HCT116 (cell line): ENCODE measurements around the gene GSTT4. TPM values are rescaled to one million over a fixed set of nuclear protein-coding genes. Genes with fewer than 3 reads are reported as not detected.

Experiments used
- ATAC-seq: fragments of 200-7000 bp; cut with Tn5 transposase; 2 replicates; pipeline ENCODE4 v1.9.1; 2020; ENCODE audit warnings: mild to moderate bottlenecking, moderate library complexity
- BruUV-seq: library from RNA; stranded (reverse); fragments of 400-500 nt; replicated peaks from 2 replicates; lab custom pipeline; 2021; lab: Mats Ljungman, UMichigan
- CTCF ChIA-PET: fragments of 300-600 bp; sonication (Branson Sonifier 250); formaldehyde crosslinking; loops from one replicate; lab custom pipeline; 2021; ENCODE audit warnings: antibody characterized with exemption; lab: Charles Lee
- POLR2A ChIA-PET: fragments of 300-600, 350-600 bp; sonication (Branson Sonifier 250); formaldehyde crosslinking; loops from one replicate; lab custom pipeline; 2021; ENCODE audit warnings: antibody characterized with exemption; lab: Charles Lee
- RAD21 ChIA-PET, 2 experiments: fragments of 300-600 bp; sonication (Branson Sonifier 250); formaldehyde crosslinking; loops; one replicate each; lab custom pipeline; 2023; ENCODE audit warnings: low total read pairs in 2 of 2; ENCODE audit not compliant: uncharacterized antibody in 2 of 2, unreplicated experiment in 2 of 2, low non-redundant PET in 1 of 2; lab: Charles Lee
- DNase-seq: peaks from one replicate; pipeline ENCODE4 v3.0.0-alpha.2; 2010; ENCODE audit warnings: low read depth, low spot score
- H2AFZ ChIP-seq: fragments of 200-600 bp; shearing (Covaris generic), sonication (generic); 2 replicates; pipeline ENCODE4 v1.6.1; 2017; ENCODE audit warnings: low read depth, mixed run types, mixed read lengths, antibody characterized with exemption, low read length; ENCODE audit not compliant: poor library complexity, severe bottlenecking
- H3K27ac ChIP-seq: 2 replicates; pipeline ENCODE4 v1.5.1; 2012; ENCODE audit warnings: low read depth, low read length
- H3K27me3 ChIP-seq: fragments of 200-600 bp; sonication (generic); 2 replicates; pipeline ENCODE4 v1.6.1; 2016; ENCODE audit warnings: mixed run types, low read length, mixed read lengths; ENCODE audit not compliant: insufficient read depth
- H3K36me3 ChIP-seq, 2 experiments: fragments of 200-500 bp in 1 of 2; fragments of 200-600 bp in 1 of 2; sonication (Bioruptor generic) in 1 of 2; sonication (generic) in 1 of 2; 2 replicates each; pipeline versions ENCODE4 v1.5.1 to v1.6.1; 2014 to 2016; ENCODE audit warnings: low read length in 2 of 2, inconsistent platforms in 1 of 2, mixed read lengths in 1 of 2, mixed run types in 1 of 2; ENCODE audit not compliant: insufficient read depth in 2 of 2, control insufficient read depth in 1 of 2
- H3K4me1 ChIP-seq, 2 experiments: fragments of 200-600 bp in 1 of 2; sonication (generic) in 1 of 2; 2 replicates each; pipeline versions ENCODE4 v1.5.1 to v1.6.1; 2012 to 2017; ENCODE audit warnings: low read length in 2 of 2, inconsistent platforms in 1 of 2, mild to moderate bottlenecking in 1 of 2, mixed read lengths in 1 of 2, mixed run types in 1 of 2, moderate library complexity in 1 of 2; ENCODE audit not compliant: insufficient read depth in 2 of 2, control insufficient read depth in 1 of 2
- H3K4me2 ChIP-seq: fragments of 200-600 bp; sonication (generic); 2 replicates; pipeline ENCODE4 v1.6.1; 2017; ENCODE audit warnings: mixed run types, low read length, mixed read lengths
- H3K4me3 ChIP-seq, 2 experiments: fragments of 200-600 bp in 1 of 2; sonication (generic) in 1 of 2; replicated peaks in 1 of 2; 2 replicates each; pipeline ENCODE4 v1.5.1; 2011 to 2016; ENCODE audit warnings: low read length in 2 of 2, control low read depth in 1 of 2, low read depth in 1 of 2, mild to moderate bottlenecking in 1 of 2, mixed read lengths in 1 of 2, mixed run types in 1 of 2
- H3K79me2 ChIP-seq: fragments of 200-600 bp; sonication (generic); 2 replicates; pipeline ENCODE4 v1.6.1; 2017; ENCODE audit warnings: mild to moderate bottlenecking, mixed run types, low read length, moderate library complexity, mixed read lengths; ENCODE audit not compliant: insufficient read depth
- H3K9ac ChIP-seq: fragments of 200-600 bp; sonication (generic); 2 replicates; pipeline ENCODE4 v1.6.1; 2016; ENCODE audit warnings: low read length, mixed read lengths
- H3K9me2 ChIP-seq: fragments of 200-600 bp; sonication (generic), shearing (Covaris generic); 2 replicates; pipeline ENCODE4 v1.6.1; 2017; ENCODE audit warnings: mixed run types, mild to moderate bottlenecking, moderate library complexity; ENCODE audit not compliant: insufficient read depth
- H3K9me3 ChIP-seq, 2 experiments: fragments of 200-500 bp in 1 of 2; fragments of 200-600 bp in 1 of 2; sonication (Bioruptor generic) in 1 of 2; sonication (generic) in 1 of 2; 2 replicates each; pipeline ENCODE4 v1.6.1; 2014 to 2017; ENCODE audit warnings: low read length in 2 of 2, mixed read lengths in 2 of 2, inconsistent platforms in 1 of 2, low read depth in 1 of 2, mild to moderate bottlenecking in 1 of 2, mixed run types in 1 of 2, moderate library complexity in 1 of 2; ENCODE audit not compliant: control insufficient read depth in 1 of 2, insufficient read depth in 1 of 2
- H4K20me1 ChIP-seq: fragments of 200-600 bp; sonication (generic), shearing (Covaris generic); 2 replicates; pipeline ENCODE4 v1.6.1; 2017; ENCODE audit warnings: mixed run types, mild to moderate bottlenecking, moderate library complexity; ENCODE audit not compliant: insufficient read depth
- ATF3 ChIP-seq: IDR thresholded peaks from 2 replicates; pipeline ENCODE4 v1.6.1; 2012
- CTCF ChIP-seq, 3 experiments: fragments of 200-600 bp in 1 of 3; sonication (generic) in 1 of 3; IDR thresholded peaks in 2 of 3; conservative IDR thresholded peaks in 1 of 3; 2 replicates each; pipeline ENCODE4 v1.5.1; 2012 to 2017; ENCODE audit warnings: low read depth in 2 of 3, low read length in 2 of 3, antibody characterized with exemption in 1 of 3, borderline replicate concordance in 1 of 3, control low read depth in 1 of 3, mild to moderate bottlenecking in 1 of 3, mixed read lengths in 1 of 3, mixed run types in 1 of 3, moderate library complexity in 1 of 3; ENCODE audit not compliant: insufficient read depth in 1 of 3
- EGR1 ChIP-seq: IDR thresholded peaks from 2 replicates; pipeline ENCODE4 v1.6.1; 2012; ENCODE audit warnings: low read depth
- EZH2 ChIP-seq: fragments of 200-600 bp; sonication (generic); IDR thresholded peaks from 2 replicates; pipeline ENCODE4 v1.6.1; 2017; ENCODE audit warnings: antibody characterized with exemption, mixed run types
- EZH2phosphoT487 ChIP-seq: fragments of 200-600 bp; IDR thresholded peaks from 2 replicates; pipeline ENCODE4 v1.6.1; 2018; ENCODE audit warnings: antibody characterized with exemption, borderline replicate concordance
- FOSL1 ChIP-seq: IDR thresholded peaks from 2 replicates; pipeline ENCODE4 v1.6.1; 2012; ENCODE audit warnings: low read depth
- JUND ChIP-seq: IDR thresholded peaks from 2 replicates; pipeline ENCODE4 v1.6.1; 2012
- RAD21 ChIP-seq: IDR thresholded peaks from 2 replicates; pipeline ENCODE4 v1.6.1; 2012; ENCODE audit warnings: low read depth, mild to moderate bottlenecking
- REST ChIP-seq: IDR thresholded peaks from 2 replicates; pipeline ENCODE4 v1.6.1; 2012; ENCODE audit warnings: low read depth
- SIN3A ChIP-seq: IDR thresholded peaks from 2 replicates; pipeline ENCODE4 v1.6.1; 2012; ENCODE audit warnings: low read depth
- SP1 ChIP-seq: IDR thresholded peaks from 2 replicates; pipeline ENCODE4 v1.6.1; 2012; ENCODE audit warnings: low read depth
- YY1 ChIP-seq: IDR thresholded peaks from 2 replicates; pipeline ENCODE4 v1.6.1; 2011; ENCODE audit warnings: low read length, low read depth, moderate library complexity, mild to moderate bottlenecking; ENCODE audit not compliant: insufficient replicate concordance; ENCODE audit errors: extremely low read depth
- ZBTB33 ChIP-seq: IDR thresholded peaks from 2 replicates; pipeline ENCODE4 v1.6.1; 2011; ENCODE audit warnings: mild to moderate bottlenecking, low read length, moderate library complexity; ENCODE audit not compliant: insufficient replicate concordance; ENCODE audit errors: extremely low read depth
- intact Hi-C: fragments of 100-400 bp; cut with micrococcal nuclease; formaldehyde crosslinking; loops from 2 replicates; pipeline ENCODE4 v1.10.0; 2022
- total RNA-seq: library from RNA; stranded (reverse); gene quantifications from one replicate; pipeline ENCODE4 v1.2.1, GENCODE V29; 2021; ENCODE audit not compliant: unreplicated experiment

The GSTT4 gene
- total RNA-seq, 1 experiment from 2014 or later, result not detected

GRCh38 chr22:24049978-24050377 lies 44.7 kb upstream of the GSTT4 start:
- no peak for ATAC-seq
- peaks cover 22 to 27% of the 10 kb centered on the region in 2 experiments for H3K36me3 ChIP-seq
- DNase-seq, result no peak
- no TSS peak for BruUV-seq
- TF ChIP-seq RAD21 (no peak), EGR1 (no peak), REST (no peak), JUND (no peak), ATF3 (no peak), YY1 (no peak)
- H3K27ac ChIP-seq, result no peak overlapping the region
- H3K9ac ChIP-seq, result no peak overlapping the region
- no peaks in the 10 kb centered on the region for H3K79me2 ChIP-seq
- H3K27me3 ChIP-seq, result no peaks in the 10 kb centered on the region
- CTCF ChIA-PET, result no interaction called here
- H3K4me2 ChIP-seq, result no peak overlapping the region
- H3K4me3 ChIP-seq, result no peak overlapping the region
- no peaks in the 10 kb centered on the region for H3K9me3 ChIP-seq
- intact Hi-C loops, result no loop called here
- H4K20me1 ChIP-seq, result no peaks in the 10 kb centered on the region
- no peaks in the 10 kb centered on the region for H3K4me1 ChIP-seq
- RAD21 ChIA-PET, result no interaction called here
- no peaks in the 10 kb centered on the region for H3K9me2 ChIP-seq
- POLR2A ChIA-PET, result no interaction called here
- H2AFZ ChIP-seq, result no peak overlapping the region

- H3K4me3 ChIP-seq, result no peak overlapping the region
- intact Hi-C loops, result no loop called here
- ChIA-PET RAD21 (no interaction called here), CTCF (no interaction called here), POLR2A (no interaction called here)
- ATAC-seq (no peak), DNase-seq (no peak)
- H4K20me1 ChIP-seq, result no peaks in the 10 kb centered on the region
- no peaks in the 10 kb centered on the region for H3K9me3 ChIP-seq
- H3K27me3 ChIP-seq, result no peaks in the 10 kb centered on the region
- no peak overlapping the region for H2AFZ ChIP-seq
- peaks cover 22 to 29% of the 10 kb centered on the region in 2 experiments for H3K36me3 ChIP-seq
- H3K79me2 ChIP-seq, result no peaks in the 10 kb centered on the region
- no peaks in the 10 kb centered on the region for H3K4me1 ChIP-seq
- no peak overlapping the region for H3K27ac ChIP-seq
- no peaks in the 10 kb centered on the region for H3K9me2 ChIP-seq
- no TSS peak for BruUV-seq
- no peak overlapping the region for H3K4me2 ChIP-seq
- H3K9ac ChIP-seq, result no peak overlapping the region
- TF ChIP-seq EZH2, result no peak
- TF ChIP-seq SIN3A, result no peak
- TF ChIP-seq FOSL1, result no peak
- no peak for TF ChIP-seq ZBTB33
- no peak for TF ChIP-seq CTCF (IDR thresholded peaks at IDR 0.05 in 2 of 3, conservative IDR thresholded peaks at IDR 0.05 in 1 of 3; ENCODE audit: borderline replicate concordance in 1 of 3, insufficient read depth in 1 of 3, low read depth in 2 of 3, low read length in 2 of 3)
- no peak for TF ChIP-seq SP1
- TF ChIP-seq EGR1, result no peak
- no peak for TF ChIP-seq EZH2phosphoT487
- no peak for TF ChIP-seq ATF3
Measured at GRCh38 chr22:24049211-24049610, 44.0 kb upstream of the GSTT4 start.
